ENCODE measurements around the gene ASIC4.

Gene ASIC4

GRCh38 chr2:219469186-219469724 lies 45.0 kb upstream of the ASIC4 start:
- in situ Hi-C loops (cut with HindIII; ENCODE audit: low sequenced_read_pairs): no loop called here
- H3K4me3 ChIP-seq (ENCODE audit: low read depth, low read length): no peak overlapping the region
- TF ChIP-seq CTCF (IDR thresholded peaks at IDR 0.05; ENCODE audit: low read depth, low read length, missing control alignments): no peak
- no peak for DNase-seq (ENCODE audit: low read depth)

- in situ Hi-C loops (cut with HindIII; ENCODE audit: low sequenced_read_pairs): no loop called here
- TF ChIP-seq CTCF (IDR thresholded peaks at IDR 0.05; ENCODE audit: low read depth, low read length, missing control alignments): no peak
- H3K4me3 ChIP-seq (ENCODE audit: low read depth, low read length): no peak overlapping the region
- no peak for DNase-seq (ENCODE audit: low read depth)
Measured at GRCh38 chr2:219470429-219470828, 43.9 kb upstream of the ASIC4 start.

- H3K4me3 ChIP-seq (ENCODE audit: low read depth, low read length): no peak overlapping the region
- in situ Hi-C loops (cut with HindIII; ENCODE audit: low sequenced_read_pairs): no loop called here
- no peak for DNase-seq (ENCODE audit: low read depth)
- TF ChIP-seq CTCF (IDR thresholded peaks at IDR 0.05; ENCODE audit: low read depth, low read length, missing control alignments): no peak
Measured at GRCh38 chr2:219471476-219472371, 42.6 kb upstream of the ASIC4 start.

- DNase-seq (ENCODE audit: low read depth): no peak
- in situ Hi-C loops (cut with HindIII; ENCODE audit: low sequenced_read_pairs): no loop called here
- no peak for TF ChIP-seq CTCF (IDR thresholded peaks at IDR 0.05; ENCODE audit: low read depth, low read length, missing control alignments)
- no peak overlapping the region for H3K4me3 ChIP-seq (ENCODE audit: low read depth, low read length)
Measured at GRCh38 chr2:219472629-219473187, 41.6 kb upstream of the ASIC4 start.

GRCh38 chr2:219473511-219473910 lies 40.8 kb upstream of the ASIC4 start:
- H3K4me3 ChIP-seq (ENCODE audit: low read depth, low read length): no peak overlapping the region
- in situ Hi-C loops (cut with HindIII; ENCODE audit: low sequenced_read_pairs): no loop called here
- DNase-seq (ENCODE audit: low read depth): no peak
- no peak for TF ChIP-seq CTCF (IDR thresholded peaks at IDR 0.05; ENCODE audit: low read depth, low read length, missing control alignments)

GRCh38 chr2:219474285-219475060 lies 39.8 kb upstream of the ASIC4 start:
- no peak for DNase-seq (ENCODE audit: low read depth)

More at GRCh38 chr2:219474285-219475060, 39.8 kb upstream of the ASIC4 start:
- in situ Hi-C loops (cut with HindIII; ENCODE audit: low sequenced_read_pairs): no loop called here
- no peak overlapping the region for H3K4me3 ChIP-seq (ENCODE audit: low read depth, low read length)
- no peak for TF ChIP-seq CTCF (IDR thresholded peaks at IDR 0.05; ENCODE audit: low read depth, low read length, missing control alignments)
